ENCODE data around the gene GNA12. TPM values are rescaled to one million over a fixed set of nuclear protein-coding genes. Genes with fewer than 3 reads are reported as not detected.

The GNA12 gene
- total RNA-seq, 4 donors from 2014 or later: 17.9 to 33.3 (median 21.7) TPM

DNA sequence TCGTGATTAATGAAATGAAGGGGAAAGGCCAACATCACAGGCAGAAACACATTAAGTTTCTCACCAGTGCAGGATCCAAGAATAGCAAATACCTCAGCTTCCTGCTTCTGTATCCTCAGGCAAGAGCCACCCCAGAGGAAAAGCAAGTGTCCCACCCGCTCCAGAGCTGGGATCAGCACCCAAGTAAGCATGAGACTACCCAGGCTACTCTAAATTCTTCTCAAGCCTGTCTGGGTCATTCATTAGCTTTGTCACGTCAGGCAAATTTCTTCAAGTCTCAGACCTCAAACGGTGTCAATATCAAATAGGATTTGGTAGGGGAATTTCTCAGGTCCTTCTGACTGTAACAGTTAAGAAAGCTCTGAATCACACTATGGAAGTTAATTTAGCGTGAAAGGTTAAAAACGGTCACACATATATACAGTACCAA, 59.0 kb downstream of the GNA12 start:
- Histone ChIP-seq H3K9me3 (no peaks in the 10 kb centered on the region), H3K36me3 (no peaks in the 10 kb centered on the region), H3K4me3 (replicated peaks in 1 of 3) (no peak overlapping the region), H3K27ac (peak overlapping the region in 1 of 3 donors; percentile 17), H3K27me3 (no peaks in the 10 kb centered on the region), H3K4me1 (no peaks in the 10 kb centered on the region)
- intact Hi-C loops (cut with DNase I): no loop called here
- TF ChIP-seq, protein P1, sequence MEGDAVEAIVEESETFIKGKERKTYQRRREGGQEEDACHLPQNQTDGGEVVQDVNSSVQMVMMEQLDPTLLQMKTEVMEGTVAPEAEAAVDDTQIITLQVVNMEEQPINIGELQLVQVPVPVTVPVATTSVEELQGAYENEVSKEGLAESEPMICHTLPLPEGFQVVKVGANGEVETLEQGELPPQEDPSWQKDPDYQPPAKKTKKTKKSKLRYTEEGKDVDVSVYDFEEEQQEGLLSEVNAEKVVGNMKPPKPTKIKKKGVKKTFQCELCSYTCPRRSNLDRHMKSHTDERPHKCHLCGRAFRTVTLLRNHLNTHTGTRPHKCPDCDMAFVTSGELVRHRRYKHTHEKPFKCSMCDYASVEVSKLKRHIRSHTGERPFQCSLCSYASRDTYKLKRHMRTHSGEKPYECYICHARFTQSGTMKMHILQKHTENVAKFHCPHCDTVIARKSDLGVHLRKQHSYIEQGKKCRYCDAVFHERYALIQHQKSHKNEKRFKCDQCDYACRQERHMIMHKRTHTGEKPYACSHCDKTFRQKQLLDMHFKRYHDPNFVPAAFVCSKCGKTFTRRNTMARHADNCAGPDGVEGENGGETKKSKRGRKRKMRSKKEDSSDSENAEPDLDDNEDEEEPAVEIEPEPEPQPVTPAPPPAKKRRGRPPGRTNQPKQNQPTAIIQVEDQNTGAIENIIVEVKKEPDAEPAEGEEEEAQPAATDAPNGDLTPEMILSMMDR (IDR thresholded peaks at IDR 0.05): no peak
- no peak for TF ChIP-seq POLR2A (IDR thresholded peaks at IDR 0.05)
- DNase-seq: no peak
- WGBS, 2 donors: 64 to 65% methylated on average over 6 of the region's 6 CpGs

DNA sequence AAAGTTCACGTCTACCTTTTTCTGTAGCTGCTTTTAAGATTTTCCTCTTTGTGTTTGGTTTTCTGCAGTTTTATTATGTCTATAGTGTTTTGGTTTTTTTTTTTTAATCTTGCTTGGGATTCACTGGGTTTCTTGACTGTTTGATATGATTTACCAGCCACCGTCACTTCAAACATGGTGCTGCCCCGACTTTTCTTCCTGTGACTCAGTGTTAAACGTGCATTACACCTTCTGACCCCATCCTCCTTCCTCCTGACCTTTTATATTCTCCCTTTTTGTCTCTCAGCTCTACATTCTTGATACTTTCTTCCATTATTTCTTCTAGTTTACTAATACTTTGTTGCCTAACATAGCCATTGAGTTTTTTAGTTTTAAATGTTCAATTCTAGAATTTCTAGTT, 61.5 kb downstream of the GNA12 start:
- H3K4me1 ChIP-seq: no peaks in the 10 kb centered on the region
- H3K4me3 ChIP-seq (replicated peaks in 1 of 3): no peak overlapping the region
- 90 to 97% methylated on average over 4 of the region's 4 CpGs for WGBS, 2 donors
- no peak for TF ChIP-seq POLR2A (IDR thresholded peaks at IDR 0.05)
- TF ChIP-seq, protein P1 (IDR thresholded peaks at IDR 0.05): no peak
- H3K9me3 ChIP-seq: no peaks in the 10 kb centered on the region
- DNase-seq: no peak
- no peak overlapping the region for H3K27ac ChIP-seq
- no peaks in the 10 kb centered on the region for H3K36me3 ChIP-seq
- no peaks in the 10 kb centered on the region for H3K27me3 ChIP-seq
- intact Hi-C loops (cut with DNase I): no loop called here

DNA sequence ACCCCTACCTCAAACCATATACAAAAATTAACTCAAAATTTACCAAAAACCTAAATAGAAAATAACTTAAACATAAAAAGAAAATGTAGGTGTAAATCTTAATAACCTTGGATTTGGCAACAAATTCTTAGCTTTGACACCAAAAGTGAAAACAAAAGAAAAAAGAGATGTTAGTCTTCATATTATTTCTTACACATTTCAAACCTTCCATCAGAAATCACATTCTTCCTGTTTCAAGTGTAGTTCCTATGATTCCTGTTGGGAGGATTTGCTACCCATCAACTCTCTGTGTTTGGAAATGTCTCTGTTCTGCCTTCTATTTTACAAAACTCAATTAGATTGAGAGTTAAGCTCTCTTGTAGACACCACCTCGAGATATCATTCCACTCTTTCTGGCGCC, 62.0 kb downstream of the GNA12 start:
- H3K27ac ChIP-seq: no peak overlapping the region
- H3K9me3 ChIP-seq: no peaks in the 10 kb centered on the region
- H3K4me3 ChIP-seq (replicated peaks in 1 of 3): no peak overlapping the region
- TF ChIP-seq POLR2A (IDR thresholded peaks at IDR 0.05): no peak
- TF ChIP-seq, protein P1 (IDR thresholded peaks at IDR 0.05): no peak
- H3K4me1 ChIP-seq: no peaks in the 10 kb centered on the region
- DNase-seq: no peak
- H3K27me3 ChIP-seq: no peaks in the 10 kb centered on the region
- 95 to 100% methylated on average over 2 of the region's 2 CpGs for WGBS, 2 donors
- H3K36me3 ChIP-seq: no peaks in the 10 kb centered on the region
- intact Hi-C loops (cut with DNase I): no loop called here

DNA sequence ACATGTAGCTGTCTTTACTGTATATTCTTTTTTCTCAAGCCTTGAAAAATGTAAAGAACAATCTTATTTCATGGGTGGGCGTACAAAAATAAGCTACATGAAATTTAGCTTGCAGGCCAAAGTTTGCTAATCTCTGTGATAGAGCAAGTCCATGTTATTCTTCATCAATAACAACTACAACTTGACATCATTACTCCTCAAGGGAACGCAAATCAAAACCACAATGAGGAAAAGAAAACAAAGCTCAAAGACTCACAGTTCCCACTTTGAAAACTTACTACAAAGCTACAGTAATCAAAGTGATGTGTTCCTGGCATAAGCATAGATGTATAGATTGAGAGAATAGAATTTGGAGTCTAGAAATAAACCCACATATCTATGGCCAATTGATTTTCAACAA, 62.5 kb downstream of the GNA12 start:
- Histone ChIP-seq H3K27ac (no peak overlapping the region), H3K36me3 (no peaks in the 10 kb centered on the region), H3K9me3 (no peaks in the 10 kb centered on the region), H3K27me3 (no peaks in the 10 kb centered on the region), H3K4me1 (no peaks in the 10 kb centered on the region), H3K4me3 (replicated peaks in 1 of 3) (no peak overlapping the region)
- TF ChIP-seq POLR2A (IDR thresholded peaks at IDR 0.05): no peak
- TF ChIP-seq, protein P1 (IDR thresholded peaks at IDR 0.05): no peak
- WGBS, 2 donors: 85 to 90% methylated on average over 2 of the region's 2 CpGs
- DNase-seq: no peak
- intact Hi-C loops (cut with DNase I): no loop called here

DNA sequence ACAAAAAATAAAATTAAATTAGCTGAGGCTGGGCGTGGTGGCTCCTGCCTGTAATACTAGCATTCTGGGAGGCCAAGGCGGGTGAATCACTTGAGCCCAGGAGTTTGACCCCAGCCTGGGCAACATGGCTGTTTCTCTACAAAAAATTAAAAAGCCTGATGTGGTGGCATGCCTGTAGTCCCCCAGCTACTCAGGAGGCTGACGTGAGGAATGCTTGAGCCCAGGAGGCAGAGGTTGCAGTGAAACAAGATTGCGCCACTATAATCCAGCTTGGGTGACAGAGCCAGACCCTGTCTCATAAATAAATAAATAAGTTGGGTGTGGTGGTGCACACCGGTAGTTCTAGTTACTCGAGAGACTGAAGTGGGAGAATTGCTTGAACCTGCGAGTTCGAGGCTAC, 65.1 kb downstream of the GNA12 start:
- 82 to 92% methylated on average over 7 to 8 of the region's 8 CpGs for WGBS, 2 donors
- Histone ChIP-seq H3K4me1 (no peaks in the 10 kb centered on the region), H3K27me3 (no peaks in the 10 kb centered on the region), H3K4me3 (replicated peaks in 1 of 3) (no peak overlapping the region), H3K36me3 (no peaks in the 10 kb centered on the region), H3K9me3 (no peaks in the 10 kb centered on the region), H3K27ac (no peak overlapping the region)
- intact Hi-C loops (cut with DNase I): no loop called here
- no peak for DNase-seq
- TF ChIP-seq, protein P1 (IDR thresholded peaks at IDR 0.05): no peak
- TF ChIP-seq POLR2A (IDR thresholded peaks at IDR 0.05): no peak

Measured in thyroid gland (tissue), 4 donors.